Kidney epithelial cell (primary cell): ENCODE measurements around the gene SOST. TPM values are rescaled to one million over a fixed set of nuclear protein-coding genes. Genes with fewer than 3 reads are reported as not detected.

Experiments
- DNase-seq: peaks from one replicate; pipeline ENCODE4 v3.0.0-alpha.2; 2010; ENCODE audit warnings: low read depth
- H3K27me3 ChIP-seq: 2 replicates; pipeline ENCODE4 v1.6.0; 2011; ENCODE audit warnings: low read length; ENCODE audit not compliant: control insufficient read depth, insufficient read depth
- H3K36me3 ChIP-seq: 2 replicates; pipeline ENCODE4 v1.5.1; 2011; ENCODE audit warnings: low read length; ENCODE audit not compliant: control insufficient read depth, insufficient read depth
- H3K4me3 ChIP-seq: 2 replicates; pipeline ENCODE4 v1.5.1; 2011; ENCODE audit warnings: low read depth, mild to moderate bottlenecking, control low read depth, low read length
- total RNA-seq: library from RNA; depleted of rRNA; stranded (reverse); fragments of >200 nt; gene quantifications from 2 replicates; pipeline ENCODE4 v1.2.3, GENCODE V29; 2015
- TF ChIP-seq, protein P1 (sequence below): IDR thresholded peaks from 2 replicates; pipeline ENCODE4 v1.5.1; 2011; ENCODE audit warnings: mild to moderate bottlenecking, moderate library complexity, low read length, control low read depth, inconsistent platforms; ENCODE audit not compliant: insufficient read depth, poor library complexity, severe bottlenecking

SOST gene
- total RNA-seq, 1 donor from 2014 or later: not detected

GRCh38 chr17:43722269-43722619, 36.3 kb downstream of the SOST start:
- H3K27me3 ChIP-seq: no peaks in the 10 kb centered on the region
- no peaks in the 10 kb centered on the region for H3K36me3 ChIP-seq
- DNase-seq: no peak
- H3K4me3 ChIP-seq: no peak overlapping the region
- TF ChIP-seq, protein P1, sequence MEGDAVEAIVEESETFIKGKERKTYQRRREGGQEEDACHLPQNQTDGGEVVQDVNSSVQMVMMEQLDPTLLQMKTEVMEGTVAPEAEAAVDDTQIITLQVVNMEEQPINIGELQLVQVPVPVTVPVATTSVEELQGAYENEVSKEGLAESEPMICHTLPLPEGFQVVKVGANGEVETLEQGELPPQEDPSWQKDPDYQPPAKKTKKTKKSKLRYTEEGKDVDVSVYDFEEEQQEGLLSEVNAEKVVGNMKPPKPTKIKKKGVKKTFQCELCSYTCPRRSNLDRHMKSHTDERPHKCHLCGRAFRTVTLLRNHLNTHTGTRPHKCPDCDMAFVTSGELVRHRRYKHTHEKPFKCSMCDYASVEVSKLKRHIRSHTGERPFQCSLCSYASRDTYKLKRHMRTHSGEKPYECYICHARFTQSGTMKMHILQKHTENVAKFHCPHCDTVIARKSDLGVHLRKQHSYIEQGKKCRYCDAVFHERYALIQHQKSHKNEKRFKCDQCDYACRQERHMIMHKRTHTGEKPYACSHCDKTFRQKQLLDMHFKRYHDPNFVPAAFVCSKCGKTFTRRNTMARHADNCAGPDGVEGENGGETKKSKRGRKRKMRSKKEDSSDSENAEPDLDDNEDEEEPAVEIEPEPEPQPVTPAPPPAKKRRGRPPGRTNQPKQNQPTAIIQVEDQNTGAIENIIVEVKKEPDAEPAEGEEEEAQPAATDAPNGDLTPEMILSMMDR: no peak

- Histone ChIP-seq H3K27me3 (no peaks in the 10 kb centered on the region), H3K4me3 (no peak overlapping the region), H3K36me3 (no peaks in the 10 kb centered on the region)
- TF ChIP-seq, protein P1: no peak
- DNase-seq: no peak
Measured at GRCh38 chr17:43721537-43722268, 36.9 kb downstream of the SOST start.

- Histone ChIP-seq H3K27me3 (no peaks in the 10 kb centered on the region), H3K4me3 (peak overlapping the region; percentile 54), H3K36me3 (no peaks in the 10 kb centered on the region)
- TF ChIP-seq, protein P1: no peak
- no peak for DNase-seq
Measured at GRCh38 chr17:43720311-43721060, 38.1 kb downstream of the SOST start.

GRCh38 chr17:43719578-43719977, 39.0 kb downstream of the SOST start:
- TF ChIP-seq, protein P1: no peak
- DNase-seq: no peak
- H3K27me3 ChIP-seq: no peaks in the 10 kb centered on the region
- H3K4me3 ChIP-seq: no peak overlapping the region
- no peaks in the 10 kb centered on the region for H3K36me3 ChIP-seq

GRCh38 chr17:43718544-43718943, 40.0 kb downstream of the SOST start:
- Histone ChIP-seq H3K4me3 (no peak overlapping the region), H3K27me3 (no peaks in the 10 kb centered on the region), H3K36me3 (no peaks in the 10 kb centered on the region)
- DNase-seq: no peak
- TF ChIP-seq, protein P1: no peak
